ENCODE measurements around the gene EVA1A. TPM values are rescaled to one million over a fixed set of nuclear protein-coding genes. Genes with fewer than 3 reads are reported as not detected.

EVA1A gene
- total and polyA plus RNA-seq, 8 donors, result 1.3 to 4.7 (median 2.4) TPM; not detected in 3

DNA sequence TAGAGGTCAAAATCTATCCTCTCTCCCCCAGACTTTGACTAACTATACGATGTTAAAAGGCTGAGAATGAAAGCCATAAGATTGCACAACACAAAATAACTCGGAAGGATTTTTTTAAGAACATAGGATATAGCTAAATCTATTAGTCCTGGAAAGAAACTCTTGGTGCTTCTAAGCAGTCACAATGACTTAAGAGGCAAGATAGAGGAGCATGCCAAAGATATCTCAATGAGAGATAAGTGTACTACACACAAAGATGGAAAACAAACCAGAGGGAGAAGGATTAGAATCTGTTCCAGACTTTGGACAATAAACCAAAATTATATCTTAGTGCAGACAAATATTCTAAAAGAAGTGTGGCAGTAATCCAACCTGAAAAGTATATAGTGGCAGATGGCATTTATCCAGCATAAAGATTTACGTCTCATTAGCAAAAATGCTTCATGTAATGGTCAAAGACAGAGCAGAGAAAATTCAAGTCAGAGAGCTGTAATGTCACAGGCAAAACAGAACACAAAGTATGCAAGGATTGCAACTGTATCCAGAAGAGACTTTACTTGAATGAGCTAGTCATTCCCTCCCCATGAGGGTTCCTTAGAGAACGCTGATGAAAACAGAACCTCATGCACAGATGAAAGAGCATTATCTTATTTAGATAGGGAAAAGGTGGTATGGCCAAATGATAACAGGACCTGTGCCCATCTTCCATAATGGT, 28.8 kb upstream of the EVA1A start:
- Histone ChIP-seq H3K4me3 (no peak overlapping the region), H3K36me3 (no peaks in the 10 kb centered on the region), H3K4me1 (no peaks in the 10 kb centered on the region), H3K9me3 (no peaks in the 10 kb centered on the region), H3K27ac (no peak overlapping the region), H3K27me3 (no peaks in the 10 kb centered on the region)
- intact Hi-C loops (cut with DNase I; ENCODE audit: low total_unique reads), result no loop called here
- peak in 1 of 2 donors; percentile 51 for DNase-seq
- no peak for TF ChIP-seq POLR2A (IDR thresholded peaks at IDR 0.05)
- TF ChIP-seq, protein P1, sequence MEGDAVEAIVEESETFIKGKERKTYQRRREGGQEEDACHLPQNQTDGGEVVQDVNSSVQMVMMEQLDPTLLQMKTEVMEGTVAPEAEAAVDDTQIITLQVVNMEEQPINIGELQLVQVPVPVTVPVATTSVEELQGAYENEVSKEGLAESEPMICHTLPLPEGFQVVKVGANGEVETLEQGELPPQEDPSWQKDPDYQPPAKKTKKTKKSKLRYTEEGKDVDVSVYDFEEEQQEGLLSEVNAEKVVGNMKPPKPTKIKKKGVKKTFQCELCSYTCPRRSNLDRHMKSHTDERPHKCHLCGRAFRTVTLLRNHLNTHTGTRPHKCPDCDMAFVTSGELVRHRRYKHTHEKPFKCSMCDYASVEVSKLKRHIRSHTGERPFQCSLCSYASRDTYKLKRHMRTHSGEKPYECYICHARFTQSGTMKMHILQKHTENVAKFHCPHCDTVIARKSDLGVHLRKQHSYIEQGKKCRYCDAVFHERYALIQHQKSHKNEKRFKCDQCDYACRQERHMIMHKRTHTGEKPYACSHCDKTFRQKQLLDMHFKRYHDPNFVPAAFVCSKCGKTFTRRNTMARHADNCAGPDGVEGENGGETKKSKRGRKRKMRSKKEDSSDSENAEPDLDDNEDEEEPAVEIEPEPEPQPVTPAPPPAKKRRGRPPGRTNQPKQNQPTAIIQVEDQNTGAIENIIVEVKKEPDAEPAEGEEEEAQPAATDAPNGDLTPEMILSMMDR (IDR thresholded peaks at IDR 0.05), result no peak
- no peak for TF ChIP-seq EP300 (IDR thresholded peaks at IDR 0.05)
- no peak for TF ChIP-seq POLR2AphosphoS5 (IDR thresholded peaks at IDR 0.05)
- WGBS, 5 donors, result 34 to 45% (median 37%) methylated on average over 4 of the region's 4 CpGs

DNA sequence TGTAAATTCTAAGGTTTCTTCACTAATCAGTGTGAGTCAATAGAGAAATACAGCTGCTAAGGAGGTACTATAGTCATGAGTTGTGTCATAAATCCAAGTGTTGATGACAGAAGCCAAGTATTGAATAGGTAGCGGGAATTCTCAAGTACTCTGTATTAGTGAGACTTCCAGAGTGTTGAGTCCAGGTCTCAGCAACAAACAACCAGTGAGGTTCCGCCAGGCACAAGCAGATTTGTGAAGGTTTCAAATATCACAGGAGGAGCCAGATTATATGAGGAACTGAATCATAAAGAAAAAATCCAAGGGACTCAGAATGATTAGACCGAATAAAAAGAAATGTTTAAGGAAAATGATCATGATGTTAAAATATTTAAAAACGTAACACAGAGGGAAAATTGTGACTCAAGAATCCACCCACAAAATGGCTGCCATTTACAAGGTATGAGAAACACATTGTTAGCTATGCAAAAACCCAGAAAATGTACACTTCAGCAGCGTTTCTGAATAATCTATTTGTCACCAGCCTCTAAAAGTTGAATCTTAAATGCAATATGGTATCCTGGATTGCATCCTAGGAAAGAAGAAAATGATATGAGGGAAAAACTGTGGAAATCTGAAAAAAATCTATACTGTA, 27.3 kb upstream of the EVA1A start:
- intact Hi-C loops (cut with DNase I; ENCODE audit: low total_unique reads), result no loop called here
- WGBS, 5 donors, result 85 to 92% (median 87%) methylated on average over 5 of the region's 5 CpGs
- Histone ChIP-seq H3K36me3 (no peaks in the 10 kb centered on the region), H3K9me3 (no peaks in the 10 kb centered on the region), H3K4me1 (no peaks in the 10 kb centered on the region), H3K27ac (no peak overlapping the region), H3K27me3 (no peaks in the 10 kb centered on the region), H3K4me3 (no peak overlapping the region)
- TF ChIP-seq POLR2AphosphoS5 (IDR thresholded peaks at IDR 0.05), result no peak
- no peak for TF ChIP-seq EP300 (IDR thresholded peaks at IDR 0.05)
- TF ChIP-seq, protein P1 (IDR thresholded peaks at IDR 0.05), result no peak
- TF ChIP-seq POLR2A (IDR thresholded peaks at IDR 0.05), result no peak
- DNase-seq, result no peak

DNA sequence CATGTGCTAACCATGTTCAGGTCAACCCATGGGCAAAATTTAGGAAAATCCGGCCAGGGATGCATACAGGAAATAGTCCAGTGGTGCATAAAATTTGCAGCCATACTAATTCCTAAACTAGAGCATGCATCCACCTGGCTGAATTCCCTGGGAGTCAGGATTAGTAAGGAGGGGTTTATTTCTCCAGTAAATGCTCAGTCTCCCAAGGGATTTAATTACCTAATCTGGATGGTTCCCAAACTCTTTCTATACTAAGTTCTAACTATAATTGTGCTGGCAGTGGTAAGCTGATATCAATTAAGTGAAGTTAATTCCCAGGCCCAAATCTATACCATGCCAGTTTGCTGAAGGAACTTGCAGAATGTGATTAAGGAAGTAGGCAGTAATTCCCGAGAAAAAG, 26.2 kb upstream of the EVA1A start:
- DNase-seq, result no peak
- H3K27me3 ChIP-seq, result no peaks in the 10 kb centered on the region
- H3K4me1 ChIP-seq, result no peaks in the 10 kb centered on the region
- TF ChIP-seq, protein P1 (IDR thresholded peaks at IDR 0.05), result no peak
- TF ChIP-seq POLR2A (IDR thresholded peaks at IDR 0.05), result no peak
- no peak for TF ChIP-seq EP300 (IDR thresholded peaks at IDR 0.05)
- no peak for TF ChIP-seq POLR2AphosphoS5 (IDR thresholded peaks at IDR 0.05)
- H3K27ac ChIP-seq, result no peak overlapping the region
- intact Hi-C loops (cut with DNase I; ENCODE audit: low total_unique reads), result no loop called here
- no peak overlapping the region for H3K4me3 ChIP-seq
- no peaks in the 10 kb centered on the region for H3K36me3 ChIP-seq
- WGBS, 5 donors, result 73 to 88% (median 85%) methylated on average over 2 of the region's 2 CpGs
- no peaks in the 10 kb centered on the region for H3K9me3 ChIP-seq

DNA sequence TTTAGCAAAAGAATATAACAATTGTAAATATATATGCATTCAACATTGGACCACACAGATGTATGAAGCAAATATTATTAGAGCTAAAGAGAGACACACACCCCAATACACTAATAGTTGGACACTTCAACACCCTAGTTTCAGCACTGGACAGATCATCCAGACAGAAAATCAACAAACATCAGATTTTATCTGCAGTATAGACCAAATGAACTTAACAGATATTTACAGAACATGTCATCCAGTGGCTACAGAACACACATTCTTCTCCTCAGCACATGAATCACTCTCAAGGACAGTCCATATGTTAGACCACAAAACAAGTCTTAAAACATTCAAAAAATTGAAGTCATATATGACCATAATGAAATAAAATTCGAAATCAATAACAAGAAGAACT, 22.1 kb upstream of the EVA1A start:
- Histone ChIP-seq H3K27me3 (no peaks in the 10 kb centered on the region), H3K27ac (no peak overlapping the region), H3K4me3 (no peak overlapping the region), H3K9me3 (no peaks in the 10 kb centered on the region), H3K36me3 (no peaks in the 10 kb centered on the region), H3K4me1 (no peaks in the 10 kb centered on the region)
- WGBS, 5 donors, result 70 to 84% (median 78%) methylated on average over 1 of the region's 1 CpG
- DNase-seq, result no peak
- intact Hi-C loops (cut with DNase I; ENCODE audit: low total_unique reads), result no loop called here
- TF ChIP-seq POLR2A (IDR thresholded peaks at IDR 0.05), result no peak
- no peak for TF ChIP-seq POLR2AphosphoS5 (IDR thresholded peaks at IDR 0.05)
- TF ChIP-seq, protein P1 (IDR thresholded peaks at IDR 0.05), result no peak
- no peak for TF ChIP-seq EP300 (IDR thresholded peaks at IDR 0.05)

Data from stomach (tissue), 9 donors.